ENCODE data around the gene VEGFB.

The VEGFB gene

GRCh38 chr11:64264371-64264852 lies 30.0 kb downstream of the VEGFB start:
- H3K4me1 ChIP-seq (ENCODE audit: control insufficient read depth, insufficient read depth, low read length), result peaks cover 8% of the 10 kb centered on the region
- H3K9me3 ChIP-seq (ENCODE audit: control insufficient read depth, insufficient read depth, low read length), result no peaks in the 10 kb centered on the region
- no peak overlapping the region for H3K4me3 ChIP-seq (ENCODE audit: low read depth, low read length)
- H3K27me3 ChIP-seq (ENCODE audit: control insufficient read depth, insufficient read depth, low read length), result no peaks in the 10 kb centered on the region
- H3K27ac ChIP-seq (ENCODE audit: low read depth, low read length), result no peak overlapping the region
- H3K9ac ChIP-seq (ENCODE audit: low read depth, low read length), result no peak overlapping the region
- peaks cover 78% of the 10 kb centered on the region for H3K36me3 ChIP-seq (ENCODE audit: control insufficient read depth, insufficient read depth, low read length)

- no peak overlapping the region for H3K4me3 ChIP-seq (ENCODE audit: low read depth, low read length)
- no peak overlapping the region for H3K9ac ChIP-seq (ENCODE audit: low read depth, low read length)
- H3K27ac ChIP-seq (ENCODE audit: low read depth, low read length), result no peak overlapping the region
- H3K36me3 ChIP-seq (ENCODE audit: control insufficient read depth, insufficient read depth, low read length), result peaks cover 68% of the 10 kb centered on the region
- no peaks in the 10 kb centered on the region for H3K9me3 ChIP-seq (ENCODE audit: control insufficient read depth, insufficient read depth, low read length)
- H3K27me3 ChIP-seq (ENCODE audit: control insufficient read depth, insufficient read depth, low read length), result no peaks in the 10 kb centered on the region
- peaks cover 8% of the 10 kb centered on the region for H3K4me1 ChIP-seq (ENCODE audit: control insufficient read depth, insufficient read depth, low read length)
These were observed 31.1 kb downstream of the VEGFB start for GRCh38 chr11:64265176-64266160.

GRCh38 chr11:64266339-64266738 lies 32.0 kb downstream of the VEGFB start:
- H3K4me3 ChIP-seq (ENCODE audit: low read depth, low read length), result no peak overlapping the region
- no peak overlapping the region for H3K9ac ChIP-seq (ENCODE audit: low read depth, low read length)
- H3K27ac ChIP-seq (ENCODE audit: low read depth, low read length), result no peak overlapping the region
- peaks cover 8% of the 10 kb centered on the region for H3K4me1 ChIP-seq (ENCODE audit: control insufficient read depth, insufficient read depth, low read length)
- H3K9me3 ChIP-seq (ENCODE audit: control insufficient read depth, insufficient read depth, low read length), result no peaks in the 10 kb centered on the region
- H3K27me3 ChIP-seq (ENCODE audit: control insufficient read depth, insufficient read depth, low read length), result no peaks in the 10 kb centered on the region
- peaks cover 60% of the 10 kb centered on the region for H3K36me3 ChIP-seq (ENCODE audit: control insufficient read depth, insufficient read depth, low read length)

GRCh38 chr11:64267207-64267945 lies 33.0 kb downstream of the VEGFB start:
- Histone ChIP-seq H3K27me3 (ENCODE audit: control insufficient read depth, insufficient read depth, low read length) (no peaks in the 10 kb centered on the region), H3K27ac (ENCODE audit: low read depth, low read length) (no peak overlapping the region), H3K9me3 (ENCODE audit: control insufficient read depth, insufficient read depth, low read length) (no peaks in the 10 kb centered on the region), H3K9ac (ENCODE audit: low read depth, low read length) (no peak overlapping the region), H3K36me3 (ENCODE audit: control insufficient read depth, insufficient read depth, low read length) (peaks cover 50% of the 10 kb centered on the region), H3K4me3 (ENCODE audit: low read depth, low read length) (no peak overlapping the region), H3K4me1 (ENCODE audit: control insufficient read depth, insufficient read depth, low read length) (peaks cover 12% of the 10 kb centered on the region)

- Histone ChIP-seq H3K4me1 (ENCODE audit: control insufficient read depth, insufficient read depth, low read length) (peaks cover 12% of the 10 kb centered on the region), H3K27ac (ENCODE audit: low read depth, low read length) (peak overlapping the region; percentile 96), H3K4me3 (ENCODE audit: low read depth, low read length) (peak overlapping the region; percentile 94), H3K9ac (ENCODE audit: low read depth, low read length) (peak overlapping the region; percentile 50; the same call in 1 of the 2 replicates), H3K9me3 (ENCODE audit: control insufficient read depth, insufficient read depth, low read length) (no peaks in the 10 kb centered on the region), H3K36me3 (ENCODE audit: control insufficient read depth, insufficient read depth, low read length) (peaks cover 41% of the 10 kb centered on the region), H3K27me3 (ENCODE audit: control insufficient read depth, insufficient read depth, low read length) (no peaks in the 10 kb centered on the region)
These were observed 33.9 kb downstream of the VEGFB start for GRCh38 chr11:64268025-64268892.

GRCh38 chr11:64268893-64269539 lies 34.6 kb downstream of the VEGFB start:
- Histone ChIP-seq H3K27ac (ENCODE audit: low read depth, low read length) (peak overlapping the region; percentile 96), H3K27me3 (ENCODE audit: control insufficient read depth, insufficient read depth, low read length) (no peaks in the 10 kb centered on the region), H3K9me3 (ENCODE audit: control insufficient read depth, insufficient read depth, low read length) (no peaks in the 10 kb centered on the region), H3K4me3 (ENCODE audit: low read depth, low read length) (peak overlapping the region; percentile 94), H3K36me3 (ENCODE audit: control insufficient read depth, insufficient read depth, low read length) (peaks cover 33% of the 10 kb centered on the region), H3K9ac (ENCODE audit: low read depth, low read length) (peak overlapping the region; percentile 50), H3K4me1 (ENCODE audit: control insufficient read depth, insufficient read depth, low read length) (peaks cover 12% of the 10 kb centered on the region)

GRCh38 chr11:64269540-64270220 lies 35.3 kb downstream of the VEGFB start:
- Histone ChIP-seq H3K27ac (ENCODE audit: low read depth, low read length) (peak overlapping the region; percentile 96), H3K9ac (ENCODE audit: low read depth, low read length) (peak overlapping the region; percentile 83), H3K27me3 (ENCODE audit: control insufficient read depth, insufficient read depth, low read length) (no peaks in the 10 kb centered on the region), H3K9me3 (ENCODE audit: control insufficient read depth, insufficient read depth, low read length) (no peaks in the 10 kb centered on the region), H3K36me3 (ENCODE audit: control insufficient read depth, insufficient read depth, low read length) (peaks cover 27% of the 10 kb centered on the region), H3K4me1 (ENCODE audit: control insufficient read depth, insufficient read depth, low read length) (peaks cover 12% of the 10 kb centered on the region), H3K4me3 (ENCODE audit: low read depth, low read length) (peak overlapping the region; percentile 94)

- H3K36me3 ChIP-seq (ENCODE audit: control insufficient read depth, insufficient read depth, low read length), result peaks cover 12% of the 10 kb centered on the region
- H3K4me3 ChIP-seq (ENCODE audit: low read depth, low read length), result no peak overlapping the region
- H3K27ac ChIP-seq (ENCODE audit: low read depth, low read length), result no peak overlapping the region
- no peaks in the 10 kb centered on the region for H3K27me3 ChIP-seq (ENCODE audit: control insufficient read depth, insufficient read depth, low read length)
- no peaks in the 10 kb centered on the region for H3K9me3 ChIP-seq (ENCODE audit: control insufficient read depth, insufficient read depth, low read length)
- H3K4me1 ChIP-seq (ENCODE audit: control insufficient read depth, insufficient read depth, low read length), result peaks cover 4% of the 10 kb centered on the region
- H3K9ac ChIP-seq (ENCODE audit: low read depth, low read length), result no peak overlapping the region
These were observed 40.8 kb downstream of the VEGFB start for GRCh38 chr11:64275031-64275800.

GRCh38 chr11:64275841-64276240 lies 41.5 kb downstream of the VEGFB start:
- Histone ChIP-seq H3K27ac (ENCODE audit: low read depth, low read length) (no peak overlapping the region), H3K36me3 (ENCODE audit: control insufficient read depth, insufficient read depth, low read length) (peaks cover 12% of the 10 kb centered on the region), H3K9ac (ENCODE audit: low read depth, low read length) (no peak overlapping the region), H3K4me1 (ENCODE audit: control insufficient read depth, insufficient read depth, low read length) (peaks cover 4% of the 10 kb centered on the region), H3K9me3 (ENCODE audit: control insufficient read depth, insufficient read depth, low read length) (no peaks in the 10 kb centered on the region), H3K4me3 (ENCODE audit: low read depth, low read length) (no peak overlapping the region), H3K27me3 (ENCODE audit: control insufficient read depth, insufficient read depth, low read length) (no peaks in the 10 kb centered on the region)

All from HUES48 (cell line).